H1 (cell line): Measurements from ENCODE around the gene ACE. TPM values are rescaled to one million over a fixed set of nuclear protein-coding genes. Genes with fewer than 3 reads are reported as not detected.

Source experiments
- CTCF ChIA-PET: fragments of 300-600 bp; sonication (Branson Sonifier 250); formaldehyde crosslinking; loops from one replicate; lab custom pipeline; 2021; ENCODE audit not compliant: partially characterized antibody; lab: Charles Lee
- POLR2A ChIA-PET: fragments of 300-600 bp; sonication (Branson Sonifier 250); formaldehyde crosslinking; loops from one replicate; lab custom pipeline; 2021; ENCODE audit warnings: inconsistent platforms; ENCODE audit not compliant: partially characterized antibody; lab: Charles Lee
- DNase-seq, 2 experiments: peaks; one replicate each; pipeline versions ENCODE4 v3.0.0 to v3.0.0-alpha.2; 2010 to 2022; ENCODE audit warnings: low spot score in 2 of 2, low read depth in 1 of 2, mixed read lengths in 1 of 2
- FAIRE-seq: peaks from 2 replicates; lab custom pipeline; 2011; peaks lifted over from hg19 to GRCh38; lab: Jason Lieb, UNC
- H2AFZ ChIP-seq: 2 replicates; pipeline ENCODE4 v1.8.1; 2012; ENCODE audit warnings: low read length, inconsistent platforms
- H2AK5ac ChIP-seq: 2 replicates; pipeline ENCODE4 v1.6.1; 2013; ENCODE audit warnings: low read depth, low read length
- H2BK120ac ChIP-seq: replicated peaks from 2 replicates; pipeline ENCODE3; 2013; ENCODE audit warnings: low read depth, low read length, inconsistent platforms
- H2BK12ac ChIP-seq: 2 replicates; pipeline ENCODE4 v1.6.1; 2013; ENCODE audit warnings: low read depth, low read length
- H2BK15ac ChIP-seq: 2 replicates; pipeline ENCODE4 v1.6.1; 2013; ENCODE audit warnings: low read length
- H2BK20ac ChIP-seq: 2 replicates; pipeline ENCODE4 v1.6.1; 2013; ENCODE audit warnings: low read length
- H2BK5ac ChIP-seq: 2 replicates; pipeline ENCODE4 v1.6.1; 2013; ENCODE audit warnings: low read depth, low read length
- H3K14ac ChIP-seq: 2 replicates; pipeline ENCODE4 v1.6.1; 2013; ENCODE audit warnings: inconsistent platforms; ENCODE audit not compliant: insufficient read length
- H3K18ac ChIP-seq: 2 replicates; pipeline ENCODE4 v1.6.1; 2013; ENCODE audit warnings: low read length; ENCODE audit errors: extremely low read depth
- H3K23ac ChIP-seq: 2 replicates; pipeline ENCODE4 v1.6.1; 2013; ENCODE audit warnings: inconsistent platforms; ENCODE audit not compliant: insufficient read length
- H3K23me2 ChIP-seq: 2 replicates; pipeline ENCODE4 v1.6.1; 2013; ENCODE audit warnings: low read depth, low read length
- H3K27ac ChIP-seq: 2 replicates; pipeline ENCODE4 v1.6.1; 2011; ENCODE audit warnings: low read depth, low read length, inconsistent platforms
- H3K27me3 ChIP-seq, 4 experiments: replicated peaks in 1 of 4; 1 replicate in 1 of 4; 2 replicates in 3 of 4; pipeline versions ENCODE4 v1.6.1 to v1.8.1; 2011 to 2013; ENCODE audit warnings: low read length in 3 of 4, mild to moderate bottlenecking in 3 of 4, inconsistent platforms in 2 of 4, mixed read lengths in 2 of 4, moderate library complexity in 1 of 4; ENCODE audit not compliant: control insufficient read depth in 3 of 4, insufficient read depth in 3 of 4; ENCODE audit errors: extremely low read depth in 1 of 4
- H3K36me3 ChIP-seq, 4 experiments: 2 replicates each; pipeline versions ENCODE4 v1.6.1 to v1.8.1; 2011 to 2013; ENCODE audit warnings: mild to moderate bottlenecking in 4 of 4, low read length in 3 of 4, moderate library complexity in 2 of 4, control low read depth in 1 of 4, inconsistent platforms in 1 of 4; ENCODE audit not compliant: insufficient read depth in 4 of 4, control insufficient read depth in 2 of 4
- H3K4ac ChIP-seq: replicated peaks from 2 replicates; pipeline ENCODE3; 2013; ENCODE audit warnings: low read length, low read depth, mixed read lengths, inconsistent platforms; ENCODE audit not compliant: insufficient read length
- H3K4me1 ChIP-seq, 4 experiments: replicated peaks in 1 of 4; 1 replicate in 1 of 4; 2 replicates in 3 of 4; pipeline versions ENCODE4 v1.6.1 to v1.8.1; 2011 to 2013; ENCODE audit warnings: low read length in 3 of 4, inconsistent platforms in 2 of 4, mixed read lengths in 1 of 4; ENCODE audit not compliant: insufficient read depth in 4 of 4, control insufficient read depth in 3 of 4
- H3K4me2 ChIP-seq, 2 experiments: 2 replicates each; pipeline versions ENCODE4 v1.6.1 to v1.8.1; 2011 to 2013; ENCODE audit warnings: low read depth in 2 of 2, low read length in 2 of 2, control low read depth in 1 of 2, inconsistent platforms in 1 of 2, mild to moderate bottlenecking in 1 of 2; ENCODE audit not compliant: insufficient read depth in 1 of 2
- H3K4me3 ChIP-seq, 4 experiments: fragments of 200-600, 300-600 bp in 1 of 4; sonication (generic), shearing (Covaris generic), sonication (Bioruptor Twin) in 1 of 4; 2 replicates each; pipeline versions ENCODE4 v1.5.1 to v1.8.1; 2011 to 2016; ENCODE audit warnings: low read length in 4 of 4, low read depth in 3 of 4, control low read depth in 2 of 4, inconsistent platforms in 2 of 4, mild to moderate bottlenecking in 2 of 4, mixed read lengths in 1 of 4, moderate library complexity in 1 of 4; ENCODE audit not compliant: insufficient read depth in 2 of 4; ENCODE audit errors: extremely low read depth in 1 of 4
- H3K56ac ChIP-seq: replicated peaks from 2 replicates; pipeline ENCODE3; 2013; ENCODE audit warnings: low read depth, mild to moderate bottlenecking, mixed read lengths, low read length, inconsistent platforms; ENCODE audit not compliant: insufficient read length
- H3K79me1 ChIP-seq: 2 replicates; pipeline ENCODE4 v1.6.1; 2013; ENCODE audit warnings: low read depth, low read length, control low read depth
- H3K79me2 ChIP-seq, 2 experiments: 2 replicates each; pipeline versions ENCODE4 v1.6.1 to v1.8.1; 2012 to 2013; ENCODE audit warnings: low read length in 2 of 2, mild to moderate bottlenecking in 2 of 2, inconsistent platforms in 1 of 2; ENCODE audit not compliant: insufficient read depth in 2 of 2, control insufficient read depth in 1 of 2
- H3K9ac ChIP-seq, 4 experiments: replicated peaks in 1 of 4; 1 replicate in 1 of 4; 2 replicates in 3 of 4; pipeline versions ENCODE4 v1.6.1 to v1.8.1; 2011 to 2013; ENCODE audit warnings: low read depth in 3 of 4, low read length in 3 of 4, control low read depth in 2 of 4, mild to moderate bottlenecking in 2 of 4, moderate library complexity in 2 of 4, inconsistent platforms in 1 of 4; ENCODE audit errors: extremely low read depth in 1 of 4
- H3K9me3 ChIP-seq, 2 experiments: 2 replicates each; pipeline versions ENCODE4 v1.6.1 to v1.8.1; 2012 to 2013; ENCODE audit warnings: mild to moderate bottlenecking in 2 of 2, moderate library complexity in 2 of 2, control low read depth in 1 of 2, inconsistent platforms in 1 of 2, low read depth in 1 of 2, low read length in 1 of 2, mixed read lengths in 1 of 2; ENCODE audit not compliant: insufficient read depth in 2 of 2
- H4K20me1 ChIP-seq, 2 experiments: replicated peaks in 1 of 2; 2 replicates each; pipeline versions ENCODE3 to v1.8.1; 2011 to 2013; ENCODE audit warnings: inconsistent platforms in 2 of 2, low read length in 2 of 2, mild to moderate bottlenecking in 1 of 2; ENCODE audit not compliant: insufficient read depth in 2 of 2, control insufficient read depth in 1 of 2
- H4K5ac ChIP-seq: 2 replicates; pipeline ENCODE4 v1.6.1; 2013; ENCODE audit warnings: low read length, low read depth, mixed read lengths, inconsistent platforms; ENCODE audit not compliant: insufficient read length
- H4K8ac ChIP-seq: 2 replicates; pipeline ENCODE4 v1.8.0; 2013; ENCODE audit warnings: mild to moderate bottlenecking, moderate library complexity, low read length, inconsistent platforms; ENCODE audit not compliant: insufficient read depth; ENCODE audit errors: extremely low read depth
- H4K91ac ChIP-seq: replicated peaks from 2 replicates; pipeline ENCODE3; 2013; ENCODE audit warnings: low read length, mixed read lengths, inconsistent platforms; ENCODE audit not compliant: insufficient read length
- BCL11A ChIP-seq, 2 experiments: IDR thresholded peaks; one replicate each; pipeline ENCODE4 v1.6.1; 2011; ENCODE audit warnings: low read depth in 2 of 2, low read length in 2 of 2, mild to moderate bottlenecking in 2 of 2
- CHD2 ChIP-seq: IDR thresholded peaks from 2 replicates; pipeline ENCODE4 v1.6.1; 2012; ENCODE audit warnings: low read length, improper control_type of control experiment
- NANOG ChIP-seq: IDR thresholded peaks from 2 replicates; pipeline ENCODE4 v1.6.1; 2011; ENCODE audit warnings: low read length, low read depth, mild to moderate bottlenecking, inconsistent platforms; ENCODE audit not compliant: insufficient read depth, poor library complexity, severe bottlenecking
- SIN3A ChIP-seq, 2 experiments: IDR thresholded peaks in 1 of 2; conservative IDR thresholded peaks in 1 of 2; 2 replicates each; pipeline ENCODE4 v1.6.1; 2011 to 2012; ENCODE audit warnings: low read length in 2 of 2, improper control_type of control experiment in 1 of 2, low read depth in 1 of 2, mild to moderate bottlenecking in 1 of 2
- SUZ12 ChIP-seq: fragments of 200-600 bp; sonication (generic); IDR thresholded peaks from 2 replicates; pipeline ENCODE4 v1.6.1; 2012; ENCODE audit warnings: mild to moderate bottlenecking, inconsistent platforms, low read length, moderate library complexity, mixed read lengths
- polyA plus RNA-seq, 7 experiments: library from polyadenylated mRNA; depleted of rRNA in 3 of 7; stranded (reverse) in 5 of 7; unstranded in 2 of 7; fragments of >200 nt in 5 of 7; fragments of 200-250 nt in 2 of 7; gene quantifications; 1 replicate in 5 of 7; 2 replicates in 1 of 7; 4 replicates in 1 of 7; pipeline versions ENCODE4 v1.2.1 to v1.2.3, GENCODE V29; 2011 to 2013; ENCODE audit warnings: missing spikeins in 2 of 7, mixed read lengths in 2 of 7
- total RNA-seq: library from RNA; stranded (reverse); fragmentation: NEBNext Ultra II Directional; extraction: Animal tissue kit (Norgen Biotek cat#: 25700); gene quantifications from 2 replicates; pipeline ENCODE4 v1.2.1, GENCODE V29; 2021

Gene ACE
- total and polyA plus RNA-seq, 2 of the 8 experiments (the other 6 are each of a cell fraction or from before 2014, with no cell fraction given): 2.5 to 5.5 TPM

DNA sequence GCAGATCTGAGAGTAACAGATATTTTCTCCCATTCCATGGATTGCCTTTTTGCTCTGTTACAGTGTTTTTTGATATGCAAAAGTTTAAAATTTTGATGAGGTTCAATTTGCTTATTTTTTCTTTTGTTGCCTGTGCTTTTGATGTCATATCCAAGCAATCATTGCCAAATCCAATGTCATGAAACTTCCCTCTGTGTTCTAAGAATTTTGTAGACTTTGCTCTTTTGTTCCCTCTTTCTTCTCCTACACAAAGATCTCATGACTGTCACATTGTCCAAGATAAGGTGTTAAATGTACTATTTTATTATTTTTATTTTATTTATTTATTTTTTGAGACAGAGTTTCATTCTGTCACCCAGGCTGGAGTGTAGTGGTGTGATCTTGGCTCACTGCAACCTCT is 27.4 kb downstream of the ACE start:
- no peak overlapping the region for H3K4me2 ChIP-seq
- H2AFZ ChIP-seq: no peak overlapping the region
- no peak overlapping the region for H4K5ac ChIP-seq
- FAIRE-seq (no peak), DNase-seq (no peak)
- no peaks in the 10 kb centered on the region for H3K27me3 ChIP-seq
- H3K9me3 ChIP-seq: peaks cover 0 to 4% of the 10 kb centered on the region in 2 experiments; a peak in 1 of 4 replicates
- no peak overlapping the region for H4K91ac ChIP-seq
- no peak overlapping the region for H2BK20ac ChIP-seq
- ChIA-PET CTCF (interaction anchor here (1.0 to 1.6 kb wide), 3 partner anchors 8 to 108 kb away, joined by 3 to 7 read pairs (median 3); no protein-coding TSS in a partner anchor), POLR2A (no interaction called here)
- TF ChIP-seq CHD2: no peak
- TF ChIP-seq SIN3A (conservative IDR thresholded peaks at IDR 0.05 in 1 of 2, IDR thresholded peaks at IDR 0.05 in 1 of 2; ENCODE audit: low read depth in 1 of 2, low read length in 2 of 2): no peak
- TF ChIP-seq SUZ12: no peak
- TF ChIP-seq BCL11A (IDR thresholded peaks at IDR 0.05; ENCODE audit: low read depth in 2 of 2, low read length in 2 of 2): no peak
- TF ChIP-seq NANOG: no peak
- H3K18ac ChIP-seq: no peak overlapping the region
- no peak overlapping the region for H3K4me3 ChIP-seq
- H3K4ac ChIP-seq: no peak overlapping the region
- H3K27ac ChIP-seq: no peak overlapping the region
- no peaks in the 10 kb centered on the region for H3K36me3 ChIP-seq
- no peaks in the 10 kb centered on the region for H4K20me1 ChIP-seq
- H3K23me2 ChIP-seq: no peaks in the 10 kb centered on the region; the same call in 1 of the 2 replicates
- H2AK5ac ChIP-seq: no peak overlapping the region
- H3K23ac ChIP-seq: no peak overlapping the region
- H2BK12ac ChIP-seq: no peak overlapping the region
- no peaks in the 10 kb centered on the region for H3K79me1 ChIP-seq
- H3K9ac ChIP-seq: no peak overlapping the region
- H2BK5ac ChIP-seq: no peak overlapping the region
- no peak overlapping the region for H2BK15ac ChIP-seq
- no peak overlapping the region for H3K14ac ChIP-seq
- no peaks in the 10 kb centered on the region for H3K79me2 ChIP-seq
- H3K4me1 ChIP-seq: no peaks in the 10 kb centered on the region
- no peak overlapping the region for H3K56ac ChIP-seq
- no peak overlapping the region for H4K8ac ChIP-seq
- H2BK120ac ChIP-seq: no peak overlapping the region
